GM18526 (cell line): ENCODE data around the gene IQCN.
A peak's percentile ranks its signal among the peaks of the same experiment; 100 is the strongest.

Experiments
- POLR2A ChIP-seq: IDR thresholded peaks from 3 replicates; pipeline ENCODE4 v1.6.1; 2011; ENCODE audit not compliant: insufficient read length; ENCODE audit errors: extremely low read depth

Gene IQCN

DNA sequence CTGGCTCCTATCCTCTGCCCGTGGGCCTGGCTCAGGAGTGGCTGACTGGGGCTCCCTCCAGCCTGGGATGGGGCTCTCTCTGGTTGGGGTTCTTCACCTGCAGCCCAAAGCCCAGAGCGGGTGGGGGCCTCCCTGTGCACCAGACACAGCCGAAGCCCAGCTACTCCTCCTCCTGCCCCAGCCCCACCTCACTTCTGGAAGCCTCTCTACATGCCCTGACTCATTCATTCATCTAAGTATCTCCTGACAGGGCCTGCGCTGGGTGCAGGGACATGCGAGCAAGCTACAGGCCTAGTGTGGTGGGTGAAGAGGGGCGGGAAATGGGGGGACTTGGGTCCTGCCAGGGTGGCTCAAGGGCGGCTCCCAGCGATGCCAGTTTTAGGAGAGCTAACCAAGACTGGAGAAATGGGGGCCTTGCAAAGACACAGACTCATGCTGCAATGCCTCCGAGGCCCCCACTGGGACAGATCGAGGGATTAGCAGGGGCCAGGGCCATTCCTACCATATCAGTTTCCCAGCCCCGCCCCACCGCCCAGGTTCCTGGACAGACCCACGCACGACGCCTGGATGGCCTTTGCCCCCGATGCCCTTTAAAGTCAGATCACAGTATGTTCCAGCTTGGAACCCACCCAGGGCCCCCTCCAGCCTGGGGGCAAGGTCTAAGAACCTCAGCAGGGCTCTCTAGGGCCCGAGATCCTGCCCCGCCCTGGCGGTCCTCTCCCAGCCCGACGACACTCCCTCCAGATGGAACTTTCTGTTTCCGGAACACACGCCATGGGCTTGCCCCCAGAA, 36.1 kb upstream of the IQCN start:
- no peak for TF ChIP-seq POLR2A

DNA sequence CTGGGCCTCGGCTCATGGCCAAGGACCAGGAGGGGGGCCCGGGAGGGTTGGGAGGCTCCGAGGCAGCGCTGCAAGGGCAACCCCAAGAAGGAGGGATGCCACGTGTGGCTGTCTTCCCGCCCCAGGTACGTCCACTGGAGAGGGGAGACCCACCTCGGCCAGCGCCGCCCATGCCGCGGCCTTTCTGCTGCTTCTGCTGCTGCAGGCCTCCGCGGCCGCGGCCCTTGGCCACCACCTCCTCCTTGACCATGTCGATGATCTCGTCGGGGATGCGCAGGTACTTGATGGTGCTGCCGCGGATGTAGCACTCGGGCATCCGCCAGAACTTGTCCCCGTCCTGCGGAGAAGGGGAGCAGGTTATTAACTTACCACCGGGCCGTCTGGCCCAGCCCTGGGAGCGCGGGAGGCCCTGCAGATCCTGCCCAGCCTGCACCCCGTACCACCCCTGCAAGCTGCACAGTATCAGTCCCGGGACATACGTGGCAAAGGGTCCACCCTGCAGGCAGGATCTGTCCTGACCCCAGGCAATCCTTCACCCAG, 35.3 kb upstream of the IQCN start:
- TF ChIP-seq POLR2A, result no peak

DNA sequence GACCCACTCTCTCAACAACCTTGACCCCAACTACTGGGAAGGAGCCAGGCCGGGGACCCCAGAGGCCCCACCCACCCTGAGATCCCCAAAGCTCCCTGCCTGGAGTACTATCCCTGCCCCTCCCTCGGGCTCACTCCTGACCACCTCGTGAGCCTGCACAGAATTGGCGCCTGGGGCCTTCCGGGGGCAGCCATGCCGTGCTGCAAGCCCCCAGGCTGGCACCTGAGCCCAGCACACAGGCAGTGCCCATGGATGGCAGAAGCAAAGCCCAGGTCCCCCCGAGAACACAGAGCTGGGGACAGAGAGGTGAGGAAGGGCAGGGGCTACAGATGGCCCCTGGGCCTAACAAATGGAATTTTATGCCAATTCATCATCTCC, 34.7 kb upstream of the IQCN start:
- no peak for TF ChIP-seq POLR2A

- no peak for TF ChIP-seq POLR2A
Observed at GRCh38 chr19:18308051-18308947, 34.0 kb upstream of the IQCN start.

DNA sequence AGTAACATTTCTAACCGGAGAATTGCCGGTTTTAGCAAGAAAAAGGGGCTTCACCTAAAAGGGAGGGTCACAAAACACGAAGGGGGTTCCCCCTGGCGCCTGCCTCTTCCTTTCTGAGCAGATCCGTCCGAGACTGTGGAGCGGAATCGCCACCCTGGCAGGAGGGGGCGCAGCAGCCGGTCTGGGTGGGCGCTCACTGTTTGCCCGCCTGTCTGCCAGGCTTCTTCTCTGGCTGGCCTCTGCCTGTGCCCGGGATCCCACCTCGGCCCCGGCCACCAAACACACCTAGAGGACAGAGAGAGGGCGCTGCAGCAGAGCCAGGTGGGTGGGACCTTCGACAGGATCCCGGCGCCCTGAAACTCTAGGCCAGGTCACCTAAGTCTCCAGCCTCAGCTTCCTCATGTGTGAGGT, 33.0 kb upstream of the IQCN start:
- TF ChIP-seq POLR2A, result no peak

DNA sequence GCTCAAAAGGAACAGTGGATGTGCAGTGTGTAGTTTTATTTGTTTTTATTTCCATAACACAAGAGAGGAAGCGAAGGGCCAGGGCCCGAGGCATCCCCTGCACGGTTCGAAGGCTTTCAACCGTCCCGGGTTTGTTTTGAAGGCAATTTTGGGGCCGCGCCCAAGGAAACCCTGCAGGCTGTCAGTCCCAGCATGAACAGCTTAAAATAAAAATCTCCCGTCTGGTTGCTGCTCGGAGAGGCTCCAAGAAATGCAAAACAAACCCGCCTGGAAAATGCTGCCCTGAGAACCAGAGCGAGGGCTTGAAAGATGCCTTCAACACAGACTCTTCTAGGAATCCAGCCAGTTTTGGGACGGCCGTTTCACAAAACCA, 32.6 kb upstream of the IQCN start:
- TF ChIP-seq POLR2A, result no peak

DNA sequence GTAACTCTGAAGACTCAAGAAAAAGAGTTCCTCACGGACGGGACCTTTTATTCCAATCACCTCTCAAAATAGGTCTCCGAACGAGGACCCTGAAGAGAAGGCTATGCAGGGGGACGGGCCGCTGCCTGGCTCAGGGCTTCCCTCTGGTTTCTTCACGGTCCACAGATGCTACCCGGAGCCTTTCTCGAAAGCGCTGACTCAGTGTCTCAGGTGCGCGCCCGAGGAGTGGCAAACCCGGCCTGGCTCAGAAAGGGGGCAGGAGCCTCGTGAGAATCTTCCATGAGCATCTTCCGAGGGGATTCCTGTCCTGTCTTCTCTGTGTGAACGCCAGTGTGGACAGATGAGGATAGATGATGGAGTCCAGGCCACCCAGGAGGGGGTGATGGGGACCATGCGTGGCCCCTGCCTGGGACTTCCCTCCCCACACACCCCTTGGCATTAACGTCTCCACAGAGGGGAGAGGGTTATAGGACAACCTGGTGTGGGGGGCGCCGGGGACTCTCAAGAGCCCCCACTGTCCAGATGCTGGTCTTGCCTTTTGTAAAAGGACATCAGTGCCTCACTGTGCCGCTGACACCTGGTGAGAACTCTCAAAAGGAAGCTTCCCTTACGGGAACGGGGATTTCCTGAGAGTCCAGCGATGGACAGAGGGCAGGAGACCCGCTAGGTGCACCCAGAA, 32.1 kb upstream of the IQCN start:
- no peak for TF ChIP-seq POLR2A

DNA sequence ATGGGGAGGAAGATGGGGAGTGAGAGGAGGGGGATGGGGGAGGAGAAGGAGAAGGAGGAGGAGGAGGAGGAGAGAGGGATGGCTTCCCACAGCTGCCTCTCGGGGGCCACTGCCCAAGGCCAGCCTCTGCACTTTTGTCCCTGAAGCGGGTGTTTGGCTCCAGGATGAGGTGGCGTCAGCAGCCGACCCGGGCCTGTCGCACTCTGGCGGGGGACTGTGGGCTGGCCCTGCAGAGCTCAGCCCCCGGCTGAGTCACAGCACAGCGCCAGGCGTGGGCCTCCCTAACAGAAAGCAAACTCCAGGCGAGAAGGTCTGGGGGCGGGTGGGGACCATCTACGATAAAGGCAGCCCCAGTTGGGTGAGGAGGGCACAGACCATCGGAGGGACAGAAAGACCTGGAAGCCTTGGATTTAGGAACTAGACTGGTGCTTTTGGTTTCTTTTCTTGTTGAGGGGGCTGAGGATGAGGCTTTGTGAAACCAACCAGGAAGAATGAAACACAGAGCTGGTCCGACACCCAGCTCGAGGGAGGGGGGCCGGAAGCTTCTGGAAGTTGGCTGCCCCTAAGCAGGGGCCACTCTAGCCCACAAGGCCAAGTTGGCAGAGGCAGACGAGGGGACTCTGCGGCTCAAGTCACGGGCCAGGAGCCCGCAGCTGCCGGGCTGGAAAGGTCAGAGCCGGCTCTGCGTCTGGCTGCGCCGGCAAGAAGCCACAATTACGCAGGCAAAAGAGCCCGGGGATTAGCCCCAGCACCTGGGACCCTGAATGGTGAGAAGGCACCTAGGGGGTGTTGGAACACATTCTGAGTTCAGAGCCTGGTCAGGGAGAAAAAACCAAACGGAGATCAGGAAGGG, 30.4 kb upstream of the IQCN start:
- peak; percentile 51 for TF ChIP-seq POLR2A

DNA sequence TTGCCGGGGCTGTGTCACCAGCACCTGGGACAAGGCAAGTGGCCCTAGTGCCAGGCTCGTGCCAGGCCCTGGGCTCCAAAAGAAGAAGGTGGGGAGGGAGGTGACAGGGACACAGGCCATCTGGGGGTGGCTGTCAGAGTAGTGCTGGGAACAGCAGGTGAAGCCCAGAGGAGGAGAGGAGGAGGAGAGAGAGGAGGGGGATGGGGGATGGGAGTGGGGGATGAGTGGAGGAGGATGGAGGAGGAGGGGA, 29.9 kb upstream of the IQCN start:
- TF ChIP-seq POLR2A, result no peak

DNA sequence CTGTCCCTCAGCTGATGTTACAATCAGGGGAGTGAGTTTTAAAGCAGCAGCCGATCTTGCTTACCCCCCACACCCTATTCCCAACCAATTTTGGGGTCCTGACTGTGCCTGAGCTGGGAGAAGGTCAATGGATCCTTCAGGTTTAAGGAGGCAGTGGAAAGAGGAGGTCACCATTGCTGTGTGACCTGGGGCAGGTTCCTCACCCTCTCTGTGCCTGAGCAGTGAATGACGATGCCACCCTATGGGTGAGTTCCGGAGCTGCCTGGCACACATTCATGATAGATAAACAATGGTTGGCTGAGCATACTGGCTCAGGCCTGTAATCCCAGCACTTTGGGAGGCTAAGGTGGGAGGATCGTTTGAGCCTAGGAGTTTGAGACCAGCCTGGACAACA, 27.5 kb upstream of the IQCN start:
- TF ChIP-seq POLR2A, result no peak

GRCh38 chr19:18300930-18301717, 26.9 kb upstream of the IQCN start:
- TF ChIP-seq POLR2A, result no peak

- no peak for TF ChIP-seq POLR2A
Observed at GRCh38 chr19:18299654-18300053, 25.4 kb upstream of the IQCN start.

GRCh38 chr19:18298601-18299000, 24.3 kb upstream of the IQCN start:
- TF ChIP-seq POLR2A, result no peak

DNA sequence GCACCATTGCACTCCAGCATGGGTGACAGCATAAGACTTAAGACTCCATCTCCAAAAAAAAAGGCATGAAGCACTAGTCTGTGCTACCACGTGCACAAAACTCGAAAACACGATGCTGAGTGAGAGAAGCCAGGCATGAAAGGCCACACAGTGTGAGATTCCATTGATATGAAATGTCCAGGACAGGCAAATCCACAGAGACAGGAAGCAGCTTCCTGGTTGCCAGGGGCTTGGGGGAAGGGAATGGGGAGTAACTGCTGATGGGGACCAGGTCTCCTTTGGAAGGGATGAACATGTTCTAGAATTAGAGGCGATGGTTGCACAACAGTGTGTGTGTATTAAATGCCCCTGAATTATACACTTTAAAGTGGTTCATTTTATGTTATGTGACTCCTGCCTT, 23.1 kb upstream of the IQCN start:
- no peak for TF ChIP-seq POLR2A
